IPS DF 6.9 (cell line): ENCODE results near the gene KRTAP1-4.
"Not testable (repeated sequence)": the region's sequence is repeated elsewhere in the genome, so short reads cannot be mapped to it uniquely, and the experiment has no call there.

Experiments
- DNase-seq: peaks from one replicate; pipeline ENCODE4 v3.0.0-alpha.2; 2013; ENCODE audit warnings: low read depth, low spot score
- H3K27ac ChIP-seq: one replicate; pipeline ENCODE4 v1.5.1; 2013; ENCODE audit warnings: low read length, control low read depth
- H3K27me3 ChIP-seq: 2 replicates; pipeline ENCODE4 v1.6.1; 2013; ENCODE audit warnings: mild to moderate bottlenecking, low read length; ENCODE audit not compliant: control insufficient read depth, insufficient read depth
- H3K36me3 ChIP-seq: 2 replicates; pipeline ENCODE4 v1.6.1; 2013; ENCODE audit warnings: low read length; ENCODE audit not compliant: control insufficient read depth, insufficient read depth
- H3K4me1 ChIP-seq: 2 replicates; pipeline ENCODE4 v1.6.1; 2013; ENCODE audit warnings: low read length; ENCODE audit not compliant: control insufficient read depth, insufficient read depth
- H3K4me3 ChIP-seq: 2 replicates; pipeline ENCODE4 v1.5.1; 2013; ENCODE audit warnings: mild to moderate bottlenecking, low read length
- H3K9me3 ChIP-seq: 2 replicates; pipeline ENCODE4 v1.6.1; 2013; ENCODE audit warnings: low read length, inconsistent platforms; ENCODE audit not compliant: control insufficient read depth, insufficient read depth
- WGBS: extraction: QIAGEN DNeasy Blood & Tissue Kit; methylation state at CpG from one replicate; pipeline ENCODE4 v1.1.7; 2013; ENCODE audit warnings: mixed read lengths, missing lambda C conversion rate; ENCODE audit not compliant: insufficient read length, insufficient coverage; 5-methylcytosine and 5-hydroxymethylcytosine counted together

The KRTAP1-4 gene

DNA sequence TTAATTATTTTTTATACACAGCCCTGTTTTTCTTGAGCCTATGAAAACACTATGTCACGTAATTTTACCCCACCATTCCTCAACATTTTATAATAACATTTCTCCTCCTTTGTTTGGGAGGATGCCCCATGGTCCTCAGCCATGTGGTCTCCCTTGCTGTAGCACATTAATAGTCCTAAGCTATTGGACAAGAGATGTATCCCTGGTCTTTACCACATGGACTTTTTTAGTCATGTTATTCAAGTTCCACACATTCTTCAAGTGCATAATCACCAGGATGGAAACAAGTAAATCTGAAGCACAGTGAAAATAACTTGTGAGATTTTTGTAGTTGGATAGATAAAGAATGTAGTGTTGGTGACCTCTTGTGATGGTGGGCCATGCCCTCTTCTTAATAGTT, 32.0 kb upstream of the KRTAP1-4 start:
- H3K9me3 ChIP-seq, result no peaks in the 10 kb centered on the region
- WGBS, result 100% methylated on average over 1 of the region's 1 CpG
- no peak overlapping the region for H3K27ac ChIP-seq
- H3K4me1 ChIP-seq, result no peaks in the 10 kb centered on the region
- H3K36me3 ChIP-seq, result no peaks in the 10 kb centered on the region
- H3K27me3 ChIP-seq, result no peaks in the 10 kb centered on the region
- no peak for DNase-seq
- H3K4me3 ChIP-seq, result no peak overlapping the region

DNA sequence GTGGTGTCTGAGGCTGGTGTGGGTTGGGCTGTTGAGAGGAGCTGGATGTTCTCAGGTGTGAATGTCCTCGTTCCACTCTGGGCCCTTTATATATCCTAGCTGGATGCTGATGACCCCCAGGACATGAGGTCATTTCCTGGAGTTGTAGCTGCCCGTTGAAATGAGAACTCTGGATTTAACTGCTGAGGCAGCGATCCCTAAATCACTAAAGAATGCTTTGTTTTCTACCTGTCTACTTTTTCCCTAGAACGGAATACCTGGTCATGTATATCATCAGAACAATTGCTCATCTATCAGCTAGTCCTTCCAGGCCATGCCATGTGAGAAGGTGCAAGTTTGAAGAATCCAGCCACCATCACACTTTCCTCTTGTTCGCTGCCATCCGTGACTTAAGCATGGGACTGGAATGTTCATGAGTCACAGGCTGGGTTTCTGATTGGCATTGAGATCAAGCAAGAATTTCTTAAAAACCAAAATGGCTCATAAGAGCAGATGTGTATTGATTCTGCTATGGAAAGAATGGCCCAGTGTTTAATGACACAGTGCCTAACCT, 30.1 kb upstream of the KRTAP1-4 start, which contains the start of gene KRTAP2-3:
TSS of gene KRTAP2-3 (minus strand) at position 63 of the 553 bp plus-strand sequence. CDS start 64 bp downstream, outside the sequence.
- H3K27ac ChIP-seq, result no peak within 1 kb of the TSS
- no peaks in the 10 kb centered on the region for H3K27me3 ChIP-seq
- no CpG with 5 or more reads among the region's 6 CpGs for WGBS
- H3K9me3 ChIP-seq, result no peaks in the 10 kb centered on the region
- H3K36me3 ChIP-seq, result no peaks in the 10 kb centered on the region
- no peak for DNase-seq
- no peaks in the 10 kb centered on the region for H3K4me1 ChIP-seq
- no peak within 1 kb of the TSS for H3K4me3 ChIP-seq

DNA sequence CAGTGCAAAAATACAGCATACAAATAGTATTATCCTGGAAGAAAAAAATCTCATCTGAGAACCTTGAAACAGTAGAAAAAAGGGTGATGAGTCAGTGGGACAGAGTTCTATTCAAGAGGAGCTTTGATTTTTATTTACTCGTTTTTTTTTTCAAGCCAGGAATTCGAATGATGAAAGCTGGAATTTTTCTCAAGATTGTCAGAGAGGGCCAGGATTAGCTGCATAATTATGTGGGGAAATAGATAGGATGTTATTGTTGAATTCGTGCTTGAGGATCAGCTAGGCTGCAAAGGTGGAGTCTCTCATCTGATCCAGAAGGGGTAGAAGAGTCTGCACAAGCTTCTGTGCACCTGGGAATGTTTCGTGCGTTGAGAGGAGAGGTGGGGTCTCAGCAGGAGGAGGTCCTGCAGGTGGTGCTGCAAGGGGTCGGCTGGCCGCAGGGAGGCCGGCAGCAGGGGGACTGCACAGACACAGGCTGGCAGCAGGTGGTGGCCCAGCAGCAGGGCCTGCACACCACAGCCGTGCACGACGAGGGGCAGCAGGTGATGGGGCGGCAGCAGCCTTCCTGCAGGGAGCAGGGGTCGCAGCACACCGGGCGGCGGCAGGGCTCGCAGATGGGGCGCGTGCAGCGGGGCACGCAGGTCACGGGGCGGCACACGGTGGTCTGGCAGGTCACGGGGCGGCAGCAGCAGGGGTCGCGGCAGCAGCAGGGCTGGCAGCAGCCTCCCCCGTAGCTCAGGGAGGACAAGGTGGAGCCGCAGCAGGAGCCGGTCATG, 29.5 kb upstream of the KRTAP1-4 start:
- not testable (repeated sequence) for H3K4me1 ChIP-seq, H3K9me3 ChIP-seq, H3K4me3 ChIP-seq, DNase-seq, H3K36me3 ChIP-seq, H3K27me3 ChIP-seq, H3K27ac ChIP-seq
- no CpG with 5 or more reads among the region's 31 CpGs for WGBS

DNA sequence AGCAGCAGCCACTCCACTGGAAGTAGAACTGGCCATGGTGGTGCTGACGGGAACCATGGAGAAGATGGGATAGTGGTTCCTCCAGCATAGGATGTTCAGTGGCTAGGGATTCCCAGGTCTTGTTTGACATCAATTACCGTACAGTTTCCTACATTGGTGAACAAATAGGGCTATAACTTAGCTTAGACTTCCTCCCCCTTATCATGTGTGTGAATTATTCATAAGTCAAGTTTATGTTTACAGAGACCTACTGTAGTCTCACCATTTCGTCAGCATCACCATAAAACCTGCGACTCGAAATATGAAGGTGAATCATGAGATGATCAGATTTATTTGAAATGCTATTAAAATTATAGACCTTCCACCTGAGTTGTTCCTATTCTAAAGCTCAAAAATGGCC, 28.7 kb upstream of the KRTAP1-4 start:
- Histone ChIP-seq H3K36me3 (no peaks in the 10 kb centered on the region), H3K4me3 (no peak overlapping the region), H3K9me3 (no peaks in the 10 kb centered on the region), H3K27ac (no peak overlapping the region), H3K27me3 (no peaks in the 10 kb centered on the region), H3K4me1 (no peaks in the 10 kb centered on the region)
- no CpG with 5 or more reads among the region's 5 CpGs for WGBS
- DNase-seq, result no peak

- Histone ChIP-seq H3K4me3 (no peak overlapping the region), H3K9me3 (no peaks in the 10 kb centered on the region), H3K27me3 (no peaks in the 10 kb centered on the region), H3K4me1 (no peaks in the 10 kb centered on the region), H3K36me3 (no peaks in the 10 kb centered on the region), H3K27ac (no peak overlapping the region)
- DNase-seq, result no peak
- no CpG with 5 or more reads among the region's 1 CpG for WGBS
Observed at GRCh38 chr17:41057547-41057946, 27.6 kb upstream of the KRTAP1-4 start.

- not testable (repeated sequence) for H3K27me3 ChIP-seq, H3K4me3 ChIP-seq, H3K9me3 ChIP-seq, H3K27ac ChIP-seq, H3K36me3 ChIP-seq, H3K4me1 ChIP-seq, DNase-seq
- no CpG with 5 or more reads among the region's 6 CpGs for WGBS
Observed at GRCh38 chr17:41055130-41055529, 25.1 kb upstream of the KRTAP1-4 start, which contains the start of gene KRTAP2-2. Gene KRTAP2-2, minus strand, starts transcription at chr17:41055230. Its CDS starts 19 bp downstream, at chr17:41055211.

- no CpG with 5 or more reads among the region's 9 CpGs for WGBS
- not testable (repeated sequence) for H3K4me3 ChIP-seq, H3K27ac ChIP-seq, DNase-seq, H3K4me1 ChIP-seq, H3K9me3 ChIP-seq, H3K36me3 ChIP-seq, H3K27me3 ChIP-seq
Observed at GRCh38 chr17:41054556-41054955, 24.6 kb upstream of the KRTAP1-4 start.

- no peak overlapping the region for H3K27ac ChIP-seq
- WGBS, result no CpG with 5 or more reads among the region's 4 CpGs
- H3K36me3 ChIP-seq, result no peaks in the 10 kb centered on the region
- no peak for DNase-seq
- no peaks in the 10 kb centered on the region for H3K27me3 ChIP-seq
- H3K4me1 ChIP-seq, result no peaks in the 10 kb centered on the region
- no peak overlapping the region for H3K4me3 ChIP-seq
- H3K9me3 ChIP-seq, result no peaks in the 10 kb centered on the region
Observed at GRCh38 chr17:41054025-41054424, 24.0 kb upstream of the KRTAP1-4 start.

DNA sequence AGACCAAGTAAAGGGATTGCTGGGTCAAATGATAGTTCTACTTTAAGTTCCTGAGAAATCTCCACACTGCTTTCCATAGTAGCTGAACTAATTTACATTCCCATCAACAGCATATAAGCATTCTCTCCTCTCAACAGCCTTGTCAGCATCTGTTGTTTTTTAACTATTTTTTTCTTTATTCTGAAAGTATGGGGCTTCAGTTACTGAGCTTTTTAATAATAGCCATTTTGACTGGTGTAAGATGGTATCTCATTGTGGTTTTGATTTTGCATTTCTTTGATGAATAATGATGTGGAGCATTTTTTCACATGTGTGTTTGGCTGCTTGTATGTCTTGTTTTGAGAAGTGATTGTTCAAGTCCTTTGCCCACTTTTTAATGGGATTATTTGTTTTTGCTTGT, 22.6 kb upstream of the KRTAP1-4 start:
- no peaks in the 10 kb centered on the region for H3K36me3 ChIP-seq
- no peak overlapping the region for H3K4me3 ChIP-seq
- H3K4me1 ChIP-seq, result no peaks in the 10 kb centered on the region
- DNase-seq, result no peak
- H3K27me3 ChIP-seq, result no peaks in the 10 kb centered on the region
- H3K27ac ChIP-seq, result no peak overlapping the region
- H3K9me3 ChIP-seq, result no peaks in the 10 kb centered on the region

GRCh38 chr17:41049110-41049509, 19.1 kb upstream of the KRTAP1-4 start:
- WGBS, result no CpG with 5 or more reads among the region's 2 CpGs
- H3K27me3 ChIP-seq, result no peaks in the 10 kb centered on the region
- no peak for DNase-seq
- H3K9me3 ChIP-seq, result no peaks in the 10 kb centered on the region
- no peak overlapping the region for H3K27ac ChIP-seq
- H3K4me3 ChIP-seq, result no peak overlapping the region
- no peaks in the 10 kb centered on the region for H3K36me3 ChIP-seq
- no peaks in the 10 kb centered on the region for H3K4me1 ChIP-seq

DNA sequence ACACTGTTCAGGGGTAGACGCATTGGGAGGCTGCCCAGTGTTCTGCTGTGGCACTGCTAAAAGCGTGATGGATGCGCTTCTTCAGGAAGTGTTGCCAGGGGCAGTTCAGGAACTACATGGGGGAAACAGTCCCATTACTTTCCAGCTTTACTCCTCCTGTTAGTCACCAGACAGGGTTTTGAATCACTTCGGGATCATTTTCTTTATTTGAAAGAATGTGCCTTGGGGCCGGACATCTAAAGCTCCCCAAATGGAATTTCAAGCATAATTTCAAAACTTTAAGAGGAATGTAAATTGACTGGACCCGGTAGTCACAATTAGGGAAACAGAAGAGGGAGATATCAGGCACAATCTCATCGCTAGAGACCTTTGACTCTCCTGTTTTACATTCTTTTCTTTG, 18.4 kb upstream of the KRTAP1-4 start:
- H3K27me3 ChIP-seq, result no peaks in the 10 kb centered on the region
- DNase-seq, result no peak
- no peaks in the 10 kb centered on the region for H3K9me3 ChIP-seq
- WGBS, result no CpG with 5 or more reads among the region's 7 CpGs
- no peaks in the 10 kb centered on the region for H3K4me1 ChIP-seq
- H3K27ac ChIP-seq, result no peak overlapping the region
- no peaks in the 10 kb centered on the region for H3K36me3 ChIP-seq
- no peak overlapping the region for H3K4me3 ChIP-seq
